Progenitor cell of endocrine pancreas (in vitro differentiated cells): ENCODE measurements around the gene HMG20A. TPM values are rescaled to one million over a fixed set of nuclear protein-coding genes. Genes with fewer than 3 reads are reported as not detected.

Experiments
- DNase-seq: peaks from one replicate; pipeline ENCODE4 v3.0.0; 2021; ENCODE audit warnings: low spot score; ENCODE audit not compliant: unreplicated experiment
- H3K27ac Mint-ChIP-seq: 2 replicates; pipeline ENCODE4 v1.8.0; 2021; ENCODE audit warnings: mild to moderate bottlenecking, moderate library complexity, mixed read lengths
- H3K27me3 Mint-ChIP-seq: 2 replicates; pipeline ENCODE4 v1.8.0; 2021; ENCODE audit warnings: mixed read lengths
- H3K36me3 Mint-ChIP-seq: 2 replicates; pipeline ENCODE4 v1.8.0; 2022; ENCODE audit warnings: mixed read lengths; ENCODE audit not compliant: insufficient read depth
- H3K4me1 Mint-ChIP-seq: 2 replicates; pipeline ENCODE4 v1.8.0; 2021; ENCODE audit warnings: low read depth, mixed read lengths
- H3K4me3 Mint-ChIP-seq: 2 replicates; pipeline ENCODE4 v1.8.0; 2021; ENCODE audit warnings: low read depth, mild to moderate bottlenecking, moderate library complexity, mixed read lengths
- H3K9me3 Mint-ChIP-seq: 2 replicates; pipeline ENCODE4 v1.8.0; 2021; ENCODE audit warnings: low read depth, mixed read lengths
- CTCF ChIP-seq: fragments of 200-600 bp; sonication (generic); IDR thresholded peaks from one replicate; pipeline ENCODE4 v1.5.0; 2021; ENCODE audit warnings: antibody characterized with exemption, mild to moderate bottlenecking; ENCODE audit not compliant: unreplicated experiment
- total RNA-seq: library from RNA; stranded (reverse); gene quantifications from 2 replicates; pipeline ENCODE4 v1.2.1, GENCODE V29; 2021

Gene HMG20A
- total RNA-seq, 1 donor from 2014 or later, result 46.0 TPM

DNA sequence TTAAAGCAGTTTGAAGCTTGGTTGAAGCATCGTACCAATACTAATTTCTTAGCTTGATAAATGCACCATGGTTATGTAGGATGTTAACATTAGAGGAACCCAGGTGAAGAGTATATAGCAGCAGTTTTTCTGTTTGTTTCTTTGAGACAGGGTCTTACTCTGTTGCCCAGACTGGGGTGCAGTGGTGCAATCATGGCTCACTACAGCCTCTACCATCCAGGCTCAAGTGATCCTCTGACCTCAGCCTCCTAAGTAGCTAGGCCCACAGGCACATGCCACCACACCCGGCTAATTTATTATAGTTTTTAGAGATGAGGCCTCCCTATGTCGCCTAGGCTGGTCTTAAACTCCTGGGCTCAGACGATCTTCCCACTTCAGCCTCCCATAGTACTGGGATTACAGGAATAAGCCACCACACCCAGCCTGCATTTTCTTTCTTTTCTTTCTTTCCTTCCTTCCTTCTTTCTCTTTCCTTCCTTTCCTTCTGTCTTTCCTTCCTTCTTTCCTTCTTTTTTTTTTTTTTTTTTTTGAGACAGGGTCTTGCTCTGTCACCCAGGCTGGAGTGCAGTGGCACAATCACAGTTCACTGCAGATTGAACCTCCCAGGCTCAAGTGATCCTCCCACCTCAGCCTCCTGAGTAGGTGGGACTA, 6.9 kb upstream of the HMG20A start:
- Mint-ChIP-seq H3K4me3 (no peak overlapping the region), H3K4me1 (peaks cover 20% of the 10 kb centered on the region), H3K9me3 (no peaks in the 10 kb centered on the region), H3K36me3 (no peaks in the 10 kb centered on the region), H3K27me3 (no peaks in the 10 kb centered on the region), H3K27ac (no peak overlapping the region)
- TF ChIP-seq CTCF, result no peak
- DNase-seq, result no peak

DNA sequence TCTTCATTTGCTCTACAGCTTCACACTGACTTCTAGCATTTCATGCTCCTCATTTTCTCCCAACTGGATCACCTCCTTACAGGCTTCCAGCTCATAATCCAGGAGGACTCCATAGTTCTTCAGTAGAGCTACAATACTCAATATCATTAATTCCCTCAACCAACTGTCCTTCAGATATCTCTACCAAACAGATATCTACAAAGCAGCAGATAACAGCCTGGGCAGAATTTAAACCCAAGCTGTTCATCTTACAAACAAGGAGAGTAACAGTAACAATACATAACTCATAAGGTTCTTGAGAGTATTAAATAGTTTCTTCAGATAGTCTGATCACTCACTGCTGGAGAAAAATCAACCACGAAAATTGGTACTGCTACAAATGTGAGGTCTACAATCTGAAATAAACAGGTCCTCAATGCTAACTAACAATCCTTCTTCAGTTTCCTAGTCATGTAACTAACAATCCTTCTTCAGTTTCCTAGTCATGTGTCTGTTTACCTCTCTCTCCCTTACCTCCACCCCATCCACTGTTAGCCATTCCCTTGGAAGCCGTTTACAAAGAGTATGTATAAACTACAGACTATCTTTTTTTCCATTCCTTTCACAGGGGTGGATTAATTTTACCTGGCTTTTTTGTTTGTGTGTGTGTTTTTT, 5.8 kb upstream of the HMG20A start:
- TF ChIP-seq CTCF, result no peak
- H3K27ac Mint-ChIP-seq, result no peak overlapping the region
- H3K36me3 Mint-ChIP-seq, result no peaks in the 10 kb centered on the region
- peaks cover 20% of the 10 kb centered on the region for H3K4me1 Mint-ChIP-seq
- DNase-seq, result no peak
- H3K27me3 Mint-ChIP-seq, result no peaks in the 10 kb centered on the region
- H3K4me3 Mint-ChIP-seq, result no peak overlapping the region
- no peaks in the 10 kb centered on the region for H3K9me3 Mint-ChIP-seq

GRCh38 chr15:77415450-77416147, 5.1 kb upstream of the HMG20A start:
- no peaks in the 10 kb centered on the region for H3K27me3 Mint-ChIP-seq
- H3K36me3 Mint-ChIP-seq, result no peaks in the 10 kb centered on the region
- H3K4me3 Mint-ChIP-seq, result no peak overlapping the region
- H3K9me3 Mint-ChIP-seq, result no peaks in the 10 kb centered on the region
- TF ChIP-seq CTCF, result no peak
- H3K4me1 Mint-ChIP-seq, result peaks cover 18% of the 10 kb centered on the region
- DNase-seq, result no peak
- no peak overlapping the region for H3K27ac Mint-ChIP-seq

DNA sequence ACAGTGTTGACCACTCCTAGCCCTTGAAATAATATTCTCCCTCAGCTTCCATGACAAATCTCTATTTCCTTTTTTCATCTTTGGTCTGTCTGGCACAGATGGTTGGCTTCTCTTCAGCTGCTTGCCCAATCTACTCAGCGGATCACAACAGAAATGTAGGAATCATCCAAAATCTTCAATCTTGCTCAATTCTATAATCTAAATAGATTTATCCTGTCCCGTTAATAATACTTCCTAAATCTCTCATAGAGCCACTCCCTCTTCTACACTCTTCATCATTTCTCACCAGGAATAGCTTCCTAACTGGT, 4.6 kb upstream of the HMG20A start:
- Mint-ChIP-seq H3K36me3 (no peaks in the 10 kb centered on the region), H3K4me3 (no peak overlapping the region), H3K4me1 (peaks cover 15% of the 10 kb centered on the region), H3K27ac (no peak overlapping the region), H3K9me3 (no peaks in the 10 kb centered on the region), H3K27me3 (no peaks in the 10 kb centered on the region)
- DNase-seq, result no peak
- no peak for TF ChIP-seq CTCF

GRCh38 chr15:77416954-77417353, 3.7 kb upstream of the HMG20A start:
- no peak for TF ChIP-seq CTCF
- DNase-seq, result no peak
- H3K36me3 Mint-ChIP-seq, result no peaks in the 10 kb centered on the region
- H3K4me1 Mint-ChIP-seq, result peaks cover 18% of the 10 kb centered on the region
- no peaks in the 10 kb centered on the region for H3K27me3 Mint-ChIP-seq
- no peak overlapping the region for H3K4me3 Mint-ChIP-seq
- no peaks in the 10 kb centered on the region for H3K9me3 Mint-ChIP-seq
- no peak overlapping the region for H3K27ac Mint-ChIP-seq
